Breast epithelium (tissue), 4 donors: ENCODE results near the gene MLLT1. TPM values are rescaled to one million over a fixed set of nuclear protein-coding genes. Genes with fewer than 3 reads are reported as not detected.

Experiments
- DNase-seq, 2 donors: peaks; one replicate each; pipeline ENCODE4 v3.0.0-alpha.2; 2019; ENCODE audit warnings: low spot score in 2 of 2
- H3K27ac ChIP-seq, 2 donors: fragments of 200-600 bp; sonication (generic) in 1 of 2; one replicate each; pipeline ENCODE4 v1.5.1; 2016 to 2019; ENCODE audit warnings: mild to moderate bottlenecking in 1 of 2
- H3K27me3 ChIP-seq, 2 donors: fragments of 200-600 bp; sonication (generic) in 1 of 2; one replicate each; pipeline versions ENCODE4 v1.5.1 to v1.6.0; 2017 to 2019; ENCODE audit warnings: control low read depth in 1 of 2, mild to moderate bottlenecking in 1 of 2
- H3K36me3 ChIP-seq: fragments of 200-600 bp; one replicate; pipeline ENCODE4 v1.5.1; 2019
- H3K4me1 ChIP-seq, 2 donors: fragments of 200-600 bp; sonication (generic); one replicate each; pipeline ENCODE4 v1.5.1; 2016 to 2019; ENCODE audit warnings: control low read depth in 1 of 2
- H3K4me3 ChIP-seq, 3 donors: fragments of 200-600 bp; sonication (generic); 1 replicate in 2 of 3; 2 replicates in 1 of 3; pipeline ENCODE4 v1.5.1; 2016 to 2019; ENCODE audit warnings: mild to moderate bottlenecking in 3 of 3, moderate library complexity in 2 of 3
- H3K9me3 ChIP-seq, 2 donors: fragments of 200-600 bp; sonication (generic) in 1 of 2; one replicate each; pipeline ENCODE4 v1.5.1; 2016 to 2019; ENCODE audit warnings: control low read depth in 1 of 2
- CTCF ChIP-seq, 3 donors: fragments of 450-650 bp; IDR thresholded peaks; one replicate each; pipeline ENCODE4 v1.5.1; 2016 to 2017; ENCODE audit warnings: antibody characterized with exemption in 3 of 3, mild to moderate bottlenecking in 3 of 3, moderate library complexity in 3 of 3
- POLR2A ChIP-seq: fragments of 450-650 bp; IDR thresholded peaks from one replicate; pipeline ENCODE4 v1.6.1; 2016; ENCODE audit warnings: antibody characterized with exemption, mild to moderate bottlenecking, moderate library complexity
- POLR2AphosphoS5 ChIP-seq, 3 donors: sonication (generic); formaldehyde crosslinking; IDR thresholded peaks; one replicate each; pipeline ENCODE4 v1.6.1; 2017; ENCODE audit warnings: antibody characterized with exemption in 3 of 3
- intact Hi-C: fragments of 100-400 bp; cut with DNase I; formaldehyde crosslinking; loops from one replicate; pipeline ENCODE4 v1.15.1; 2023; ENCODE audit warnings: low total_unique reads
- total RNA-seq, 3 donors: library from RNA; depleted of rRNA; stranded (reverse); fragments of >200 nt; gene quantifications; one replicate each; pipeline ENCODE4 v1.1.0, GENCODE V29; 2016

MLLT1 gene
- total RNA-seq, 3 donors from 2014 or later: 13.6 to 16.4 (median 13.8) TPM

GRCh38 chr19:6239871-6240676 is 39.7 kb downstream of the MLLT1 start:
- H3K36me3 ChIP-seq: no peaks in the 10 kb centered on the region
- no peak for TF ChIP-seq POLR2A
- H3K27me3 ChIP-seq: no peaks in the 10 kb centered on the region
- intact Hi-C loops: no loop called here
- no peak for DNase-seq
- peak overlapping the region in 1 of 2 donors; percentile 81 for H3K27ac ChIP-seq
- peaks cover 12 to 75% of the 10 kb centered on the region in 2 donors for H3K4me1 ChIP-seq
- H3K9me3 ChIP-seq: no peaks in the 10 kb centered on the region
- no peak overlapping the region for H3K4me3 ChIP-seq

- Histone ChIP-seq H3K4me1 (peaks cover 16 to 78% of the 10 kb centered on the region in 2 donors), H3K27ac (peak overlapping the region; percentile 81 to 87), H3K9me3 (no peaks in the 10 kb centered on the region), H3K4me3 (peak overlapping the region in 1 of 3 donors; percentile 43), H3K27me3 (no peaks in the 10 kb centered on the region), H3K36me3 (no peaks in the 10 kb centered on the region)
- TF ChIP-seq CTCF (IDR thresholded peaks at IDR 0.05) (no peak), POLR2A (no peak), POLR2AphosphoS5 (IDR thresholded peaks at IDR 0.05) (no peak)
- intact Hi-C loops: no loop called here
- peak in 1 of 2 donors; percentile 48 for DNase-seq
Measured at GRCh38 chr19:6239401-6239844, 40.4 kb downstream of the MLLT1 start.

GRCh38 chr19:6238643-6239281 is 41.0 kb downstream of the MLLT1 start:
- Histone ChIP-seq H3K27me3 (no peaks in the 10 kb centered on the region), H3K4me3 (peak overlapping the region in 1 of 3 donors; percentile 43), H3K36me3 (no peaks in the 10 kb centered on the region), H3K9me3 (no peaks in the 10 kb centered on the region), H3K4me1 (peaks cover 22 to 81% of the 10 kb centered on the region in 2 donors), H3K27ac (peak overlapping the region; percentile 81 to 87)
- intact Hi-C loops: no loop called here
- DNase-seq: peak in 1 of 2 donors; percentile 66
- TF ChIP-seq POLR2A (no peak), POLR2AphosphoS5 (IDR thresholded peaks at IDR 0.05) (no peak), CTCF (IDR thresholded peaks at IDR 0.05) (no peak)

- H3K9me3 ChIP-seq: no peaks in the 10 kb centered on the region
- peaks cover 28 to 84% of the 10 kb centered on the region in 2 donors for H3K4me1 ChIP-seq
- H3K27ac ChIP-seq: peak overlapping the region; percentile 81 to 87
- H3K36me3 ChIP-seq: no peaks in the 10 kb centered on the region
- TF ChIP-seq POLR2A (no peak), POLR2AphosphoS5 (IDR thresholded peaks at IDR 0.05) (no peak), CTCF (IDR thresholded peaks at IDR 0.05) (no peak)
- intact Hi-C loops: no loop called here
- no peak for DNase-seq
- peak overlapping the region in 1 of 3 donors; percentile 43 for H3K4me3 ChIP-seq
- no peaks in the 10 kb centered on the region for H3K27me3 ChIP-seq
Measured at GRCh38 chr19:6238256-6238642, 41.5 kb downstream of the MLLT1 start.

GRCh38 chr19:6236310-6237291 is 43.2 kb downstream of the MLLT1 start:
- no peaks in the 10 kb centered on the region for H3K9me3 ChIP-seq
- no peak overlapping the region for H3K4me3 ChIP-seq
- intact Hi-C loops: no loop called here
- peak; percentile 92 to 97 for DNase-seq
- TF ChIP-seq POLR2AphosphoS5 (IDR thresholded peaks at IDR 0.05) (peak; percentile 75 to 90 (median 83)), CTCF (IDR thresholded peaks at IDR 0.05) (peak in 1 of 3 donors; percentile 23), POLR2A (no peak)
- H3K27ac ChIP-seq: peak overlapping the region; percentile 53 to 56
- peaks cover 35 to 84% of the 10 kb centered on the region in 2 donors for H3K4me1 ChIP-seq
- H3K36me3 ChIP-seq: no peaks in the 10 kb centered on the region
- H3K27me3 ChIP-seq: no peaks in the 10 kb centered on the region
